HG03045 (cell line): Measurements from ENCODE around the gene RNU1-3.
A peak's percentile ranks its signal among the peaks of the same experiment; 100 is the strongest.
"Not testable (repeated sequence)": the region's sequence is repeated elsewhere in the genome, so short reads cannot be mapped to it uniquely, and the experiment has no call there.

Source experiments
- ATAC-seq: cut with Tn5 transposase; IDR thresholded peaks from one replicate; pipeline ENCODE4 v1.9.1; 2021; ENCODE audit warnings: mild to moderate bottlenecking, moderate library complexity; ENCODE audit not compliant: unreplicated experiment

The RNU1-3 gene

GRCh38 chr1:16666502-16667413 is at the start of gene RNU1-3:
RNU1-3 (minus strand) TSS chr1:16666948.
- peak; percentile 99 for ATAC-seq

DNA sequence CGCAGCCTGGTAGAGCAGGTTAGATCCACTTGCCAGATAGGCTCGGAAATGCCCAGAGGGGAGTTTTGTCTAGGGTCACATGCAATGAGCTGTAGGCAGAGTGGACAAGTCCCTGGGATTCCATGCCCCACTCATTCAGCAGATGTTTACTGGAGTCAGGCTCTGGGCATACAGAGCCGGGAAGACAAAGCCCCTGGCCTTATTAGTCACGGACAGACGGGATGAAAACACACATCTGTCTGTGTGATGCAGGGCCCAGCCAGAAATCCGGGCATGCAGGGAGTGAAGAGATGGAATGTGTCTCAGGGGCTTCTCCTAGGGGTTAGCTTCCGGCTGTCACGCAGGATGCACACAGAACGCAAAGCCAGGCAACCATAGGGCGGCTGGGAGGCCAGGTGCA is 46.7 kb upstream of the RNU1-3 start:
- ATAC-seq, result not testable (repeated sequence)

- ATAC-seq, result not testable (repeated sequence)
Measured at GRCh38 chr1:16712984-16713383, 46.2 kb upstream of the RNU1-3 start.

DNA sequence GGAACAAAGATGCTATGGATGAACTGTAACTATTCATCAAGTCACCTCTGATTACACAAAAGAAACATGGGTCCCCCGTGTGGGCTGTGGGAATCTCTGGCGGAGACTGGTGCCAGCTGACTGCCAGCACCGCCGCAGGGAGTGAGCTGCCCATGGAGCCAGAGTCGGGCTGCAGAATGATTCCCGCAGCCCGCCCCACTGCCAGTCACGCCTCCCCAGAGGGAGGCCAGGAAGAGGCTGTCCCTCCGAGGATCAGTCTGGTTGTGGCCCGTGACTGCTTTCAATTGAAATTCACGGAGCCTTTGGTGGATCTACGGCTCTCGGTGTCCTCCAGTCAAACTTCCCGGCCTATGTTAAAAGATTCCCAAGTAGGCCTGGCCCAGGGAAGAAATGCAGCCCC is 45.8 kb upstream of the RNU1-3 start:
- ATAC-seq, result not testable (repeated sequence)

DNA sequence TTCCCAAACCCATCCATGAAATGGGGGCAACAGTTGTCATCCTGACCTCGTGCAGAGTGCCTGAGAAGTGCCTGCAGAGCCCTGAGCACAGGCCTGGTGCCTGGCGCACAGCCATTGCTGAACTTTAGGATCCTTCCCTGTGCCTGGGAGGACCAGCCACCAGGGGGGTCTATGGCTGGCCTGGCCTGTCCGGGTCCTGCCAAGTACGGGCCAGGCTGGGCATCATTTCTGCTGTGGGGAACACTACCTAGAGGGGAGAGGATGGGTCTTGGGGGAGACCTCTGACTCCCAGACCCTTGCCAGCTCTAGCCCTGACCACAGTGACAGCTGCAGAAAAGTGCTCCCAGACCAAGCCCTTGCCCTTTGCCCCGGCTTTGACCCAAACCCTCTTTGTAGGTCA is 45.4 kb upstream of the RNU1-3 start:
- not testable (repeated sequence) for ATAC-seq

GRCh38 chr1:16710618-16711017 is 43.9 kb upstream of the RNU1-3 start:
- ATAC-seq, result not testable (repeated sequence)

DNA sequence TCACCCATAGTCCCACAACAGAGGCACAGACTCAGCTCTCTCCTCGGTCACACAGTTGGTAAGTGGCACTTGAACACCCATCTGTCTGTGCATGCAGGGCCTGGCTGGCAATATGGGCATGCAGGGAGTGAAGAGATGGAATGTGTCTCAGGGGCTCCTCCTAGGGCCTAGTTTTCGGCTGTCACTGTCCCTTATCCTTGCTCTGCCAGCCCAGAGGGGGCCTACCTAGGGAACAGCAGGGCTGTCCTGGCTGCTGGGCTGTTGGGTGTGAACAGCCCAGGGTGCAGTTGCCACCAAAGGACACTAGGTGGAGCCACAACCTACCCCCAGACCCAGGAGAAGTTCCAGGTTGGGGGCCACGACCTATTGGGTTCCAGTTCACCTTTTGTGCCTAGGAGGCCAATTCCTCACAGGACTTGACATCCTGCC is 42.9 kb upstream of the RNU1-3 start:
- not testable (repeated sequence) for ATAC-seq

DNA sequence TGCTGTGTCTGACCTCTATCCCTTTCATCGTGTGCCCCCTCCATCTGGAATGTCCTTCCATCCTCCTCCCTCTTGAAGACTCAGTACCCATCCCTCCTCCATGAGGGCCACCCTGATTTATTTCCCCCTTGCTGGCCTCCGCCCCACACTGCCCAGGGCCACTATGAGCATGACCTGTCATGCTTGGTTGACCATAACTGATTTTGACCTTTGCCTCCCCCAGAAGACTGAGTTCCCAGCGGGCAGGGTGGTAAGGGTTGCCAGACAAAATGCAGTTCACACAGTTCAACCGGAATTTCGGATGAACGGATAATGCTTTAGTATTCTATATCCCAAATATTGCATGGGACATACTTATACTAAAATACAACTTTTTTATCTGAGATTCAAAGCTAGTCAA is 42.0 kb upstream of the RNU1-3 start:
- not testable (repeated sequence) for ATAC-seq

GRCh38 chr1:16707130-16708093 is 40.7 kb upstream of the RNU1-3 start:
- not testable (repeated sequence) for ATAC-seq

GRCh38 chr1:16706302-16706701 is 39.6 kb upstream of the RNU1-3 start:
- not testable (repeated sequence) for ATAC-seq

DNA sequence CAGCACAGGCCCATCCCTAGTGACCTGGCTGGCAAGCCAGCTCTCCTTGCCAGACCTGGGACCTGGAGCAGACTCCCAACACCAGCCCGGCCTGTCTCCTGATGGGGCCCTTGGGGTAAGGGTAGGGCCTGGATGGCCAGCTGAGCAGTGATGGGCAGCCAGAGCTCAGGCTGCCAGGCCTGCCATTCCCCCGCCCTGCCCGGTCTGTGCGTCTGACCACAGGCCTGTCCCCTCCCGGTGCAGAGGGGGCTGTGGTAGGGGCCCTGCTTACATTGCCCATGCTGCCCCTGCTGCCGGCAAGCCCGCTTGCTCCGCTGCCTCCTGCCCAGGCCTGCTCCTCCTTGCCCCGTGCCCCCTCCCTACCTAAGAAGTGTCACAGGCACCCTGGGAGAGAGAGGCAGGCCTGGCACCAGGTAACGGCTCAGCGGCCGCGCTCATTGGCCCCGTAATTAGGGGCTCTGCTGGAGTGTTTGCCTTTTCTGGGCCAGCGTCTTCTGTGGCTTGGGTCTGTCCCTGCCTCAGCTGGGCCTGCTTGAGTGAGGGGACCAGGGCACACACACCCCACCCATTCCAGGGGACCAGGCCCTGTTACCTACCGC is 37.9 kb upstream of the RNU1-3 start:
- not testable (repeated sequence) for ATAC-seq

GRCh38 chr1:16704076-16704475 is 37.3 kb upstream of the RNU1-3 start:
- not testable (repeated sequence) for ATAC-seq

- ATAC-seq, result not testable (repeated sequence)
Measured at GRCh38 chr1:16703602-16704001, 36.9 kb upstream of the RNU1-3 start.

- not testable (repeated sequence) for ATAC-seq
Measured at GRCh38 chr1:16703141-16703540, 36.4 kb upstream of the RNU1-3 start.

- ATAC-seq, result not testable (repeated sequence)
Measured at GRCh38 chr1:16702280-16702679, 35.5 kb upstream of the RNU1-3 start.

DNA sequence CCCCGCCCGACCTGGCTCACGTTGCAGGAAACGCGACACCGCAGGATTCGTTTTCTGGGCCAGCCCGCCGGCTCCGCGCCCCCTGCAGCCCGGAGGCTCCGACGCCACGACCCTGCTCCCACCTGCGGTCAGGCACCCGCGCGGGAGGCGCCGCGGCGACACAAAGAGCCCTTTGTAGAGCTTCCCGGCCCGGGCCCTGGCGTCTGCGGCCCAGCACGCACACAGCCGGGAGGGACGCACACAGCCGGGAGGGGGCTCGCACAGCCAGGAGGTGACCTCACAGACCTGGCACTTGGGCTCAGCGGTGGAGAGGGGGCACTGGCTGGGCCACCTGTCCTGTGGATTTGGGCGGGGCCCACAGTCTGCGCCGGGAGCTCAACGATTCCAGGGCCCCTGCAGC is 34.4 kb upstream of the RNU1-3 start:
- not testable (repeated sequence) for ATAC-seq

GRCh38 chr1:16700138-16700895 is 33.6 kb upstream of the RNU1-3 start:
- ATAC-seq, result not testable (repeated sequence)

DNA sequence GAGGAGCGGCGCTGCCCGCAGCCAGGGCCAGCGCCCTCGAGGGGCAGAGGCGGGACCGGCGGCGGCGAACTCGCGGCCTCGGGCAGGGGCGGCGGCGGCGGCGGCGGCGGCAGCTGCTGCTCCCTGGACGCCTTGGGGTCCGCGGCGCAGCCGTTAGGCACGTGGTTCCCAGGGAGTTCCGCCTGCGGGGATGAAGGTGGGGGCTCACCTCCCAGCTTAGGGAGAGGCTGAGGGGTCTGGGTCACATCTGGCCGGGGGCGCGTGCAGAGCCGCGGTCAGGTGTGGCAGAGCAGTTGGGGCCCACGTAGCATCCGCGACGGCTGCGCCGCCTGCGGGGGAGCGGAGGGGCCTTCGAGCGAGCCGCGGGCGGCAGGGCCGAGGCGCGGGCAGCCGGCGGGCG is 32.7 kb upstream of the RNU1-3 start:
- not testable (repeated sequence) for ATAC-seq

DNA sequence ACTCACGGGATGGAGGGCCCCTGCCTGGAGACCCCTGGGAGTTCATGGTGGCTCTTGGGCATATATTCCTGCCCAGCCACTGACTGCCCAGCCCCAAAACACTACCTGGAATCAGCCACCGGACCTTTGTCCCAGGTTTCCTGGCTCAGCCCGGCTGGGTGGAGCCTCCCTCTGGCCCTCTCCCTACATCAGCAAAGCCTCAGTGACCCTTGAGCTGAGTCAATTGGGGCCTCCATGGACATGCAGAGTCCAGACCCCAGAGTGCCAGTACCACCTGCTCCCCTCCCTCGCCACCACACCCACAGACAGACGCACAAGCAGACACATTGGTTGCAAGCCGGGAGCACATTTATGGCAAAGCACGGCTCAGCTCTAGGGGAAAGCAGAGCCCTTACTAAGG is 30.4 kb upstream of the RNU1-3 start:
- not testable (repeated sequence) for ATAC-seq
